ENCODE measurements around the gene BAZ1B. TPM values are rescaled to one million over a fixed set of nuclear protein-coding genes. Genes with fewer than 3 reads are reported as not detected.
"Not testable (repeated sequence)": the region's sequence is repeated elsewhere in the genome, so short reads cannot be mapped to it uniquely, and the experiment has no call there.

BAZ1B gene
- total and polyA plus RNA-seq, 8 donors, result 8.9 to 210 (median 46.5) TPM

DNA sequence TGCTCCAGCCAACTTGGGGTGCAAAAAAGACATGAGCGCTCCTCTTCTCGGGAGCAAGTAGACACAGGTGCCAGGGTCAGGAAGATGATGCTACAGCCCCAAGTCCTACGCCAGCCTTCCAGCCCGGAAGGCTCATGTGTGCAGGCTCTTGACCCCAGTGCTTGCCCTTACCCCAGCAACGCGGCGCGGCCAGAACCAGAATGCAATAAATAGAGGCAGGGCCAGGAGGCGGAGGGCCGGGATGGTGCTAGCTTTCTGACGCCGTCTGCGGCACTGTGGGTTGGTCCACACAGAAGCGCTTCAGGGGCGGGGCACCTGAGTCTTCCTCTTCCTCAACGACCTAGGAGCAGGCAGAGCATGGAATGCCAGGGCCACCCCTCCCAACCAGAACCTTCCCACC is 15.0 kb upstream of the BAZ1B start:
- Histone ChIP-seq H3K4me1 (no peaks in the 10 kb centered on the region), H3K9me3 (no peaks in the 10 kb centered on the region), H3K27me3 (no peaks in the 10 kb centered on the region), H3K27ac (no peak overlapping the region), H3K36me3 (peaks cover 56 to 99% (median 91%) of the 10 kb centered on the region in 4 donors), H3K4me3 (no peak overlapping the region)
- 89 to 94% (median 92%) methylated on average over 16 of the region's 16 CpGs for WGBS, 5 donors
- no peak for DNase-seq
- no peak for TF ChIP-seq POLR2AphosphoS5 (IDR thresholded peaks at IDR 0.05)
- TF ChIP-seq POLR2A (IDR thresholded peaks at IDR 0.05), result no peak
- TF ChIP-seq EP300 (IDR thresholded peaks at IDR 0.05), result no peak
- TF ChIP-seq, protein P1, sequence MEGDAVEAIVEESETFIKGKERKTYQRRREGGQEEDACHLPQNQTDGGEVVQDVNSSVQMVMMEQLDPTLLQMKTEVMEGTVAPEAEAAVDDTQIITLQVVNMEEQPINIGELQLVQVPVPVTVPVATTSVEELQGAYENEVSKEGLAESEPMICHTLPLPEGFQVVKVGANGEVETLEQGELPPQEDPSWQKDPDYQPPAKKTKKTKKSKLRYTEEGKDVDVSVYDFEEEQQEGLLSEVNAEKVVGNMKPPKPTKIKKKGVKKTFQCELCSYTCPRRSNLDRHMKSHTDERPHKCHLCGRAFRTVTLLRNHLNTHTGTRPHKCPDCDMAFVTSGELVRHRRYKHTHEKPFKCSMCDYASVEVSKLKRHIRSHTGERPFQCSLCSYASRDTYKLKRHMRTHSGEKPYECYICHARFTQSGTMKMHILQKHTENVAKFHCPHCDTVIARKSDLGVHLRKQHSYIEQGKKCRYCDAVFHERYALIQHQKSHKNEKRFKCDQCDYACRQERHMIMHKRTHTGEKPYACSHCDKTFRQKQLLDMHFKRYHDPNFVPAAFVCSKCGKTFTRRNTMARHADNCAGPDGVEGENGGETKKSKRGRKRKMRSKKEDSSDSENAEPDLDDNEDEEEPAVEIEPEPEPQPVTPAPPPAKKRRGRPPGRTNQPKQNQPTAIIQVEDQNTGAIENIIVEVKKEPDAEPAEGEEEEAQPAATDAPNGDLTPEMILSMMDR (IDR thresholded peaks at IDR 0.05), result no peak
- intact Hi-C loops (cut with DNase I; ENCODE audit: low total_unique reads), result no loop called here

- no peak for DNase-seq
- intact Hi-C loops (cut with DNase I; ENCODE audit: low total_unique reads), result no loop called here
- WGBS, 5 donors, result 81 to 88% (median 83%) methylated on average over 5 of the region's 5 CpGs
These were observed 14.4 kb upstream of the BAZ1B start for GRCh38 chr7:73536479-73536878.

GRCh38 chr7:73535918-73536317 is 13.8 kb upstream of the BAZ1B start:
- H3K9me3 ChIP-seq; H3K27me3 ChIP-seq; H3K4me3 ChIP-seq; H3K4me1 ChIP-seq; DNase-seq; H3K27ac ChIP-seq; intact Hi-C loops (cut with DNase I; ENCODE audit: low total_unique reads): not testable (repeated sequence)
- 90 to 98% (median 95%) methylated on average over 7 of the region's 7 CpGs for WGBS, 5 donors
- H3K36me3 ChIP-seq, result peaks cover 53 to 91% (median 83%) of the 10 kb centered on the region in 4 donors

More at GRCh38 chr7:73536479-73536878, 14.4 kb upstream of the BAZ1B start:
- H3K4me1 ChIP-seq, result no peaks in the 10 kb centered on the region
- no peak overlapping the region for H3K27ac ChIP-seq
- peaks cover 53 to 93% (median 88%) of the 10 kb centered on the region in 4 donors for H3K36me3 ChIP-seq
- no peak overlapping the region for H3K4me3 ChIP-seq
- no peaks in the 10 kb centered on the region for H3K9me3 ChIP-seq
- H3K27me3 ChIP-seq, result no peaks in the 10 kb centered on the region
- TF ChIP-seq EP300 (IDR thresholded peaks at IDR 0.05) (no peak), POLR2AphosphoS5 (IDR thresholded peaks at IDR 0.05) (no peak), POLR2A (IDR thresholded peaks at IDR 0.05) (no peak)
- TF ChIP-seq, protein P1 (IDR thresholded peaks at IDR 0.05), result no peak

GRCh38 chr7:73533742-73534141 is 11.6 kb upstream of the BAZ1B start:
- TF ChIP-seq POLR2AphosphoS5 (IDR thresholded peaks at IDR 0.05) (no peak), EP300 (IDR thresholded peaks at IDR 0.05) (no peak), POLR2A (IDR thresholded peaks at IDR 0.05) (no peak)
- TF ChIP-seq, protein P1 (IDR thresholded peaks at IDR 0.05), result no peak
- Histone ChIP-seq H3K4me3 (no peak overlapping the region), H3K36me3 (peaks cover 37 to 72% (median 61%) of the 10 kb centered on the region in 4 donors), H3K27ac (no peak overlapping the region), H3K4me1 (no peaks in the 10 kb centered on the region), H3K27me3 (no peaks in the 10 kb centered on the region), H3K9me3 (no peaks in the 10 kb centered on the region)
- intact Hi-C loops (cut with DNase I; ENCODE audit: low total_unique reads), result no loop called here
- WGBS, 5 donors, result 85 to 92% (median 90%) methylated on average over 9 of the region's 9 CpGs
- no peak for DNase-seq

DNA sequence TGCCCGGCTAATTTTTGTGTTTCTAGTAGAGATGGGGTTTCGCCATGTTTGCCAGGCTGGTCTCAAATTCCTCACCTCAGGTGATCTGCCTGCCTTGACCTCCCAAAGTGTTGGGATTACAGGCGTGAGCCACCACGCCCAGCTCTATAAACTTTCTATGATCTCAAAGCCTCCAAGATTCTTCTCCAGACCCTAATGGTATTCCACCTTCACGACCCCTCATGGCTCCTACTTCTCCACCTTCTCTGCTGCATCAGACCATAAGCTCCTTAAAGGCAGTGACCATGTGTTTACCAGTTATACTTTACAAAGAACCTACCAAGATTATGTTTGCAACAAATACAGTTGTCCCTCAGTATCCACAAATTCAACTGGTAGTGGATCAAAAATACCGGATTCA is 10.1 kb upstream of the BAZ1B start:
- intact Hi-C loops (cut with DNase I; ENCODE audit: low total_unique reads), result no loop called here
- peaks cover 23 to 56% (median 46%) of the 10 kb centered on the region in 4 donors for H3K36me3 ChIP-seq
- DNase-seq, result no peak
- no peak overlapping the region for H3K27ac ChIP-seq
- no peak overlapping the region for H3K4me3 ChIP-seq
- no peaks in the 10 kb centered on the region for H3K4me1 ChIP-seq
- no peaks in the 10 kb centered on the region for H3K9me3 ChIP-seq
- TF ChIP-seq POLR2AphosphoS5 (IDR thresholded peaks at IDR 0.05) (no peak), POLR2A (IDR thresholded peaks at IDR 0.05) (no peak), EP300 (IDR thresholded peaks at IDR 0.05) (no peak)
- TF ChIP-seq, protein P1 (IDR thresholded peaks at IDR 0.05), result no peak
- H3K27me3 ChIP-seq, result no peaks in the 10 kb centered on the region
- 95 to 98% (median 96%) methylated on average over 6 of the region's 6 CpGs for WGBS, 5 donors

All from stomach (tissue), 9 donors.